B cell (primary cell): ENCODE data around the gene NTM.

Experiments
- EZH2 ChIP-seq: IDR thresholded peaks from 2 replicates; pipeline ENCODE4 v1.6.1; 2012; ENCODE audit warnings: borderline replicate concordance, low read depth, mild to moderate bottlenecking, moderate library complexity, low read length; ENCODE audit not compliant: insufficient read depth, poor library complexity, severe bottlenecking
- TF ChIP-seq, protein P1 (sequence below): fragments of 200-600 bp; IDR thresholded peaks from one replicate; pipeline ENCODE4 v1.8.0; 2022; ENCODE audit warnings: antibody characterized with exemption, mild to moderate bottlenecking

DNA sequence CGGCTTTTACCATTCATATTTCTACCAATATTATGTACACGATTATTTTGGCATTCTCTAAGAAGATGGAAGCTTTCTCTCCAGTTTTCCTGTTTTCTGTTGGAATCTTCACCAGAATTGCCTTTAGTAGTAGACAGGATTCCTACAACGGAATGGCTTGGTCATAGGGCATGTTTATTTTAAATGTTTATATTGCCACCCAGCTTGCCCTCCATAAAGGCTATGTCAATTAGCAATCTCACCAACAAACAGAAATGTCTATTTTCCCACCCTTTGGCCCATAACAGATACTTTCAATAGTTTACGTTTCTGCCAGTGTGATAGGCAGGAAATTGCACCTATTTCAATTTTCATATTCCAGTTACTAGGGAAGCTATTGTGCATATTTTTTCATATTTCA lies 893.5 kb downstream of the NTM start:
- TF ChIP-seq EZH2: no peak
- TF ChIP-seq, protein P1, sequence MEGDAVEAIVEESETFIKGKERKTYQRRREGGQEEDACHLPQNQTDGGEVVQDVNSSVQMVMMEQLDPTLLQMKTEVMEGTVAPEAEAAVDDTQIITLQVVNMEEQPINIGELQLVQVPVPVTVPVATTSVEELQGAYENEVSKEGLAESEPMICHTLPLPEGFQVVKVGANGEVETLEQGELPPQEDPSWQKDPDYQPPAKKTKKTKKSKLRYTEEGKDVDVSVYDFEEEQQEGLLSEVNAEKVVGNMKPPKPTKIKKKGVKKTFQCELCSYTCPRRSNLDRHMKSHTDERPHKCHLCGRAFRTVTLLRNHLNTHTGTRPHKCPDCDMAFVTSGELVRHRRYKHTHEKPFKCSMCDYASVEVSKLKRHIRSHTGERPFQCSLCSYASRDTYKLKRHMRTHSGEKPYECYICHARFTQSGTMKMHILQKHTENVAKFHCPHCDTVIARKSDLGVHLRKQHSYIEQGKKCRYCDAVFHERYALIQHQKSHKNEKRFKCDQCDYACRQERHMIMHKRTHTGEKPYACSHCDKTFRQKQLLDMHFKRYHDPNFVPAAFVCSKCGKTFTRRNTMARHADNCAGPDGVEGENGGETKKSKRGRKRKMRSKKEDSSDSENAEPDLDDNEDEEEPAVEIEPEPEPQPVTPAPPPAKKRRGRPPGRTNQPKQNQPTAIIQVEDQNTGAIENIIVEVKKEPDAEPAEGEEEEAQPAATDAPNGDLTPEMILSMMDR: no peak
